K562 (cell line): ENCODE data around the gene FIZ1. TPM values are rescaled to one million over a fixed set of nuclear protein-coding genes. Genes with fewer than 3 reads are reported as not detected.

Experiments used
- ATAC-seq: fragments of 200-7000 bp; cut with Tn5 transposase; 3 replicates; pipeline ENCODE4 v1.9.1; 2020; ENCODE audit warnings: moderate library complexity
- BruUV-seq: library from RNA; stranded (reverse); fragments of 400-500 nt; replicated peaks from 2 replicates; lab custom pipeline; 2021; lab: Mats Ljungman, UMichigan
- CTCF ChIA-PET: fragments of 300-600 bp; formaldehyde crosslinking; extraction: SDS; loops from one replicate; lab custom pipeline; 2021; ENCODE audit warnings: low intra/inter-chr PET ratio; lab: Yijun Ruan, JAX
- POLR2A ChIA-PET: fragments of 300-600, 350-650 bp; sonication (Branson Sonifier 250); formaldehyde crosslinking; extraction: SDS; loops from one replicate; lab custom pipeline; 2021; ENCODE audit warnings: antibody characterized with exemption, inconsistent platforms; lab: Yijun Ruan, JAX
- DNase-seq, 4 experiments: peaks; one replicate each; pipeline versions ENCODE4 v3.0.0 to v3.0.0-alpha.2; 2011 to 2018; ENCODE audit warnings: low spot score in 3 of 4, mixed read lengths in 3 of 4; ENCODE audit errors: extremely low read depth in 1 of 4
- FAIRE-seq: peaks from 2 replicates; lab custom pipeline; 2011; peaks lifted over from hg19 to GRCh38; lab: Jason Lieb, UNC
- H2AFZ ChIP-seq: 2 replicates; pipeline ENCODE4 v1.6.0; 2011; ENCODE audit warnings: low read depth, low read length, control low read depth, inconsistent platforms
- H3K27ac ChIP-seq: fragments of 200-600 bp; 3 replicates; pipeline ENCODE4 v1.8.0; 2011; ENCODE audit warnings: low read depth, mild to moderate bottlenecking, control low read depth, inconsistent platforms, low read length, moderate library complexity, mixed read lengths; ENCODE audit errors: extremely low read depth
- H3K27me3 ChIP-seq, 2 experiments: fragments of 300-600 bp in 1 of 2; 2 replicates in 1 of 2; 3 replicates in 1 of 2; pipeline versions ENCODE4 v1.6.0 to v1.8.0; 2011; ENCODE audit warnings: inconsistent platforms in 2 of 2, low read length in 2 of 2, mild to moderate bottlenecking in 1 of 2, mixed read lengths in 1 of 2, moderate library complexity in 1 of 2; ENCODE audit not compliant: control insufficient read depth in 2 of 2, insufficient read depth in 2 of 2
- H3K36me3 ChIP-seq: fragments of 300-600 bp; 3 replicates; pipeline ENCODE4 v1.8.0; 2011; ENCODE audit warnings: mild to moderate bottlenecking, low read length, inconsistent platforms; ENCODE audit not compliant: control insufficient read depth, insufficient read depth
- H3K4me1 ChIP-seq, 2 experiments: fragments of 200-600 bp in 1 of 2; replicated peaks in 1 of 2; 2 replicates in 1 of 2; 3 replicates in 1 of 2; pipeline versions ENCODE4 v1.5.1 to v1.8.0; 2011; ENCODE audit warnings: inconsistent platforms in 2 of 2, low read length in 2 of 2, mild to moderate bottlenecking in 1 of 2, mixed read lengths in 1 of 2, moderate library complexity in 1 of 2; ENCODE audit not compliant: control insufficient read depth in 2 of 2, insufficient read depth in 2 of 2
- H3K4me2 ChIP-seq: 2 replicates; pipeline ENCODE4 v1.6.1; 2011; ENCODE audit warnings: low read length, control low read depth, inconsistent platforms, mixed read lengths; ENCODE audit not compliant: insufficient read depth
- H3K4me3 ChIP-seq: fragments of 200-600 bp; sonication (generic), shearing (Covaris generic); 2 replicates; pipeline ENCODE4 v1.5.1; 2016; ENCODE audit warnings: control low read depth, inconsistent platforms
- H3K79me2 ChIP-seq: fragments of 200-600 bp; 3 replicates; pipeline ENCODE4 v1.8.0; 2011; ENCODE audit warnings: low read length, inconsistent platforms; ENCODE audit not compliant: control insufficient read depth, insufficient read depth
- H3K9ac ChIP-seq, 2 experiments: 2 replicates each; pipeline versions ENCODE4 v1.6.0 to v1.6.1; 2011; ENCODE audit warnings: low read depth in 2 of 2, low read length in 2 of 2, control low read depth in 1 of 2, inconsistent platforms in 1 of 2, mild to moderate bottlenecking in 1 of 2, mixed read lengths in 1 of 2; ENCODE audit not compliant: insufficient read depth in 1 of 2
- H3K9me1 ChIP-seq: one replicate; pipeline ENCODE4 v1.6.0; 2011; ENCODE audit warnings: inconsistent platforms, mild to moderate bottlenecking, low read length, moderate library complexity; ENCODE audit not compliant: control insufficient read depth, insufficient read depth
- H3K9me3 ChIP-seq: replicated peaks from 2 replicates; pipeline ENCODE4 v1.5.1; 2011; ENCODE audit warnings: low read depth, low read length, inconsistent platforms; ENCODE audit not compliant: control insufficient read depth, insufficient read depth
- H4K20me1 ChIP-seq: replicated peaks from 2 replicates; pipeline ENCODE4 v1.6.1; 2011; ENCODE audit warnings: low read length, inconsistent platforms, mixed read lengths; ENCODE audit not compliant: control insufficient read depth, insufficient read depth
- COPS2 ChIP-seq: fragments of 450-650 bp; conservative IDR thresholded peaks from 2 replicates; pipeline ENCODE4 v1.6.1; 2016; ENCODE audit warnings: mild to moderate bottlenecking, moderate library complexity
- EHMT2 ChIP-seq: fragments of 450-650 bp; IDR thresholded peaks from 2 replicates; pipeline ENCODE4 v1.6.1; 2018; ENCODE audit warnings: antibody characterized with exemption
- HNRNPUL1 ChIP-seq: fragments of 200-400 bp; formaldehyde crosslinking; IDR thresholded peaks from 2 replicates; pipeline ENCODE4 v1.6.1; 2017; ENCODE audit warnings: low read length
- MYC ChIP-seq, 2 experiments: fragments of 250-450 bp in 1 of 2; sonication (Bioruptor Pico) in 1 of 2; IDR thresholded peaks; 2 replicates each; pipeline versions ENCODE4 v1.5.1 to v1.6.1; 2012 to 2021; ENCODE audit warnings: low read depth in 2 of 2, borderline replicate concordance in 1 of 2, improper control_type of control experiment in 1 of 2, low read length in 1 of 2, mild to moderate bottlenecking in 1 of 2, moderate library complexity in 1 of 2
- RBFOX2 ChIP-seq: fragments of 200-400 bp; formaldehyde crosslinking; IDR thresholded peaks from 2 replicates; pipeline ENCODE4 v1.6.1; 2017; ENCODE audit warnings: low read depth, mild to moderate bottlenecking, low read length, moderate library complexity
- ZBTB33 ChIP-seq: sonication (generic); formaldehyde crosslinking; IDR thresholded peaks from 2 replicates; pipeline ENCODE4 v1.8.1; 2023; ENCODE audit warnings: mild to moderate bottlenecking, missing genetic modification reagents
- ZBTB5 ChIP-seq: fragments of 450-650 bp; IDR thresholded peaks from 2 replicates; pipeline ENCODE4 v1.6.1; 2017; ENCODE audit warnings: antibody characterized with exemption
- WGBS: fragments of 100-300 bp; shearing (Covaris generic); methylation state at CpG from one replicate; pipeline ENCODE4 v1.1.6; 2016; ENCODE audit warnings: low coverage, mixed read lengths; ENCODE audit not compliant: insufficient coverage; ENCODE audit errors: missing lambda C conversion rate; 5-methylcytosine and 5-hydroxymethylcytosine counted together
- in situ Hi-C: fragments of 300-500 bp; cut with MboI; formaldehyde crosslinking; loops from 4 replicates; pipeline ENCODE4 v1.15.0; 2018; ENCODE audit warnings: inconsistent platforms, mixed read lengths
- intact Hi-C: fragments of 100-400 bp; cut with micrococcal nuclease; formaldehyde crosslinking; loops from 2 replicates; pipeline ENCODE4 v1.14.2; 2022
- polyA plus RNA-seq, 8 experiments: library from polyadenylated mRNA; depleted of rRNA in 4 of 8; stranded (reverse) in 5 of 8; unstranded in 3 of 8; fragments of >200 nt; fragmentation: Nextera tagmentation in 2 of 8; fragmentation: Illumina TruSeq in 1 of 8; extraction: Ambion mirVana in 2 of 8; extraction: Trizol in 1 of 8; gene quantifications; 2 replicates each; pipeline versions ENCODE4 v1.2.1 to v1.2.3, GENCODE V29; 2011 to 2014; ENCODE audit warnings: inconsistent platforms in 1 of 8, missing spikeins in 1 of 8
- total RNA-seq, 7 experiments: library from RNA; depleted of rRNA in 6 of 7; stranded (reverse); fragments of >200 nt in 6 of 7; fragmentation: Illumina TruSeq in 2 of 7; extraction: Trizol in 2 of 7; gene quantifications; 2 replicates each; pipeline versions ENCODE4 v1.2.1 to v1.2.3, GENCODE V29; 2011 to 2021; ENCODE audit warnings: low replicate concordance in 1 of 7

The FIZ1 gene
- total and polyA plus RNA-seq, 9 of the 15 experiments (the other 6 are each of a cell fraction or from before 2014, with no cell fraction given): 0.79 to 17.5 (median 5.5) TPM

GRCh38 chr19:55615543-55616394 lies 16.5 kb upstream of the FIZ1 start:
- BruUV-seq: no TSS peak
- Histone ChIP-seq H3K4me3 (no peak overlapping the region), H2AFZ (no peak overlapping the region), H3K4me2 (no peak overlapping the region), H3K79me2 (peaks cover 6% of the 10 kb centered on the region; the same call in 1 of the 3 replicates), H3K4me1 (peaks cover 0 to 5% of the 10 kb centered on the region in 2 experiments; a peak in 2 of 5 replicates), H3K9ac (no peak overlapping the region), H3K9me3 (no peaks in the 10 kb centered on the region), H4K20me1 (no peaks in the 10 kb centered on the region), H3K27ac (no peak overlapping the region)
- no peak for DNase-seq
- no peak for ATAC-seq
- CTCF ChIA-PET: no interaction called here
- POLR2A ChIA-PET: interaction anchor here (0.5 to 1.7 kb wide), 3 partner anchors 11 to 315 kb away, joined by 3 to 6 read pairs (median 4); no protein-coding TSS in a partner anchor
- TF ChIP-seq EHMT2: no peak
- no peak for TF ChIP-seq HNRNPUL1
- TF ChIP-seq RBFOX2: 0 out of 2 replicates have a peak, but pooled peaks have one; percentile 32
- TF ChIP-seq ZBTB5: no peak
- TF ChIP-seq COPS2: no peak
- peak; percentile 94 for TF ChIP-seq ZBTB33 (CRISPR knock-in tag)
- TF ChIP-seq MYC (IDR thresholded peaks at IDR 0.05; ENCODE audit: low read depth, low read length): no peak
- no peak for TF ChIP-seq MYC (CRISPR knock-in tag; IDR thresholded peaks at IDR 0.05; ENCODE audit: borderline replicate concordance, low read depth)
- TF ChIP-seq, all 486 proteins: peak for 2
- no peak for FAIRE-seq
- Histone ChIP-seq H3K27me3 (no peaks in the 10 kb centered on the region), H3K36me3 (peaks cover 31% of the 10 kb centered on the region; the same call in 2 of the 3 replicates), H3K9me1 (no peaks in the 10 kb centered on the region)
- intact Hi-C loops (no loop called here), in situ Hi-C loops (no loop called here)
- 96% methylated on average over 43 of the region's 88 CpGs for whole genome bisulfite sequencing
